ENCODE measurements around the gene PPP1R2B. TPM values are rescaled to one million over a fixed set of nuclear protein-coding genes. Genes with fewer than 3 reads are reported as not detected.

Gene PPP1R2B
- total RNA-seq, result under 0.01 and 0.11 TPM in 2 replicates

GRCh38 chr5:156850206-156850751 is at the start of gene PPP1R2B:
Gene PPP1R2B, plus strand, starts transcription at chr5:156850295. Its CDS starts 268 bp downstream, at chr5:156850563.

Small RNA genes within 50 kb of the gene (small RNA-seq; reads per million reads assigned to genes)
- gene RNU6-556P, result not detected

Other genes starting within 250 kb of the PPP1R2B start
- gene TIMD4, start 112.9 kb downstream of the PPP1R2B start, total RNA-seq, result not detected in 2 replicates
- gene HAVCR1, start 208.8 kb downstream of the PPP1R2B start, total RNA-seq, result not detected in 2 replicates